Neural cell (in vitro differentiated cells): ENCODE measurements around the gene PHGDH. TPM values are rescaled to one million over a fixed set of nuclear protein-coding genes. Genes with fewer than 3 reads are reported as not detected.

Experiments
- H2AFZ ChIP-seq: fragments of 200-600, 300-800 bp; sonication (generic), shearing (Covaris generic); 2 replicates; pipeline ENCODE4 v1.6.0; 2014; ENCODE audit warnings: low read depth, mild to moderate bottlenecking, antibody characterized with exemption, low read length, moderate library complexity
- H3F3A ChIP-seq: fragments of 200-600 bp; shearing (Covaris generic); 2 replicates; pipeline ENCODE4 v1.6.1; 2016; ENCODE audit warnings: mild to moderate bottlenecking, moderate library complexity, mixed read lengths, antibody characterized with exemption, low read length; ENCODE audit not compliant: insufficient read depth, poor library complexity, severe bottlenecking
- H3K27ac ChIP-seq: fragments of 200-600, 300-800 bp; sonication (generic), shearing (Covaris generic); 2 replicates; pipeline ENCODE4 v1.5.1; 2014; ENCODE audit warnings: mild to moderate bottlenecking, low read length, moderate library complexity
- H3K27me3 ChIP-seq: fragments of 300-800, 200-600 bp; sonication (generic), shearing (Covaris generic); 2 replicates; pipeline ENCODE4 v1.6.0; 2014; ENCODE audit warnings: mild to moderate bottlenecking, low read depth, low read length, moderate library complexity; ENCODE audit not compliant: insufficient read depth
- H3K36me3 ChIP-seq: fragments of 300-800, 200-600 bp; sonication (generic), shearing (Covaris generic); 2 replicates; pipeline ENCODE4 v1.5.1; 2014; ENCODE audit warnings: mild to moderate bottlenecking, antibody characterized with exemption, low read length, moderate library complexity; ENCODE audit not compliant: insufficient read depth
- H3K4me2 ChIP-seq: fragments of 300-800, 200-600 bp; sonication (generic), shearing (Covaris generic); 2 replicates; pipeline ENCODE4 v1.6.0; 2014; ENCODE audit warnings: mild to moderate bottlenecking, low read length
- H3K4me3 ChIP-seq: fragments of 300-800, 200-600 bp; sonication (generic), shearing (Covaris generic); 2 replicates; pipeline ENCODE4 v1.5.1; 2014; ENCODE audit warnings: mild to moderate bottlenecking, low read length, moderate library complexity
- H3K79me2 ChIP-seq: fragments of 200-600 bp; shearing (Covaris generic); replicated peaks from 2 replicates; pipeline ENCODE4 v1.6.0; 2014; ENCODE audit warnings: mild to moderate bottlenecking, low read length, moderate library complexity; ENCODE audit not compliant: insufficient read depth
- H3K9ac ChIP-seq: fragments of 300-800, 200-600 bp; sonication (generic), shearing (Covaris generic); 2 replicates; pipeline ENCODE4 v1.6.1; 2016; ENCODE audit warnings: mild to moderate bottlenecking, low read length, mixed read lengths
- H3K9me2 ChIP-seq: fragments of 200-600 bp; shearing (Covaris generic); 2 replicates; pipeline ENCODE4 v1.6.1; 2016; ENCODE audit warnings: mild to moderate bottlenecking, low read length, mixed read lengths; ENCODE audit not compliant: insufficient read depth
- H3K9me3 ChIP-seq: fragments of 200-600, 300-800 bp; sonication (generic), shearing (Covaris generic); 2 replicates; pipeline ENCODE4 v1.6.1; 2016; ENCODE audit warnings: mild to moderate bottlenecking, mixed run types, low read length, moderate library complexity, mixed read lengths
- H4K20me1 ChIP-seq: fragments of 200-600 bp; shearing (Covaris generic); 2 replicates; pipeline ENCODE4 v1.6.1; 2016; ENCODE audit warnings: mild to moderate bottlenecking, mixed run types; ENCODE audit not compliant: insufficient read depth
- CTCF ChIP-seq: fragments of 450-650 bp; IDR thresholded peaks from 2 replicates; pipeline ENCODE4 v1.5.1; 2014; ENCODE audit warnings: antibody characterized with exemption, mild to moderate bottlenecking, moderate library complexity; ENCODE audit not compliant: poor library complexity, severe bottlenecking
- EP300 ChIP-seq: fragments of 450-650 bp; conservative IDR thresholded peaks from 2 replicates; pipeline ENCODE4 v1.6.1; 2014; ENCODE audit warnings: antibody characterized with exemption, mild to moderate bottlenecking, moderate library complexity; ENCODE audit not compliant: poor library complexity, severe bottlenecking
- EZH2 ChIP-seq: fragments of 200-600, 300-800 bp; shearing (Covaris generic), sonication (generic); IDR thresholded peaks from 2 replicates; pipeline ENCODE4 v1.6.1; 2014; ENCODE audit warnings: antibody characterized with exemption, low read length, borderline replicate concordance, mild to moderate bottlenecking; ENCODE audit not compliant: insufficient read depth, poor library complexity, severe bottlenecking
- MXI1 ChIP-seq: fragments of 450-650 bp; conservative IDR thresholded peaks from 2 replicates; pipeline ENCODE4 v1.6.1; 2014; ENCODE audit warnings: antibody characterized with exemption, mild to moderate bottlenecking; ENCODE audit not compliant: poor library complexity, severe bottlenecking
- POLR2AphosphoS5 ChIP-seq: IDR thresholded peaks from 2 replicates; pipeline ENCODE4 v1.6.1; 2012
- RAD21 ChIP-seq: fragments of 450-650 bp; conservative IDR thresholded peaks from 2 replicates; pipeline ENCODE4 v1.6.1; 2014; ENCODE audit warnings: antibody characterized with exemption, mild to moderate bottlenecking, moderate library complexity
- REST ChIP-seq: IDR thresholded peaks from 2 replicates; pipeline ENCODE4 v1.6.1; 2012; ENCODE audit warnings: borderline replicate concordance
- SMC3 ChIP-seq: fragments of 450-650 bp; conservative IDR thresholded peaks from 2 replicates; pipeline ENCODE4 v1.6.1; 2014; ENCODE audit warnings: antibody characterized with exemption, mild to moderate bottlenecking, moderate library complexity; ENCODE audit not compliant: poor library complexity
- TAF1 ChIP-seq: IDR thresholded peaks from 2 replicates; pipeline ENCODE4 v1.6.1; 2012; ENCODE audit warnings: low read depth
- polyA plus RNA-seq: library from polyadenylated mRNA; depleted of rRNA; stranded (reverse); fragments of >200 nt; gene quantifications from 2 replicates; pipeline ENCODE4 v1.2.3, GENCODE V29; 2014

PHGDH gene
- polyA plus RNA-seq, 1 donor from 2014 or later = 11.8 TPM

- no peaks in the 10 kb centered on the region for H3K9me2 ChIP-seq
- H3F3A ChIP-seq = no peaks in the 10 kb centered on the region
- no peaks in the 10 kb centered on the region for H4K20me1 ChIP-seq
- H2AFZ ChIP-seq = no peak overlapping the region
- no peak overlapping the region for H3K4me2 ChIP-seq
- no peak overlapping the region for H3K9ac ChIP-seq
- no peaks in the 10 kb centered on the region for H3K27me3 ChIP-seq
- H3K4me3 ChIP-seq = no peak overlapping the region
- no peaks in the 10 kb centered on the region for H3K79me2 ChIP-seq
- H3K27ac ChIP-seq = no peak overlapping the region
- H3K36me3 ChIP-seq = no peaks in the 10 kb centered on the region
- H3K9me3 ChIP-seq = no peaks in the 10 kb centered on the region
- TF ChIP-seq EP300 (no peak), POLR2AphosphoS5 (no peak), MXI1 (no peak), SMC3 (no peak), EZH2 (no peak), TAF1 (no peak), RAD21 (no peak), REST (no peak), CTCF (no peak)
These were observed 23.5 kb downstream of the PHGDH start for GRCh38 chr1:119735217-119735616.

GRCh38 chr1:119736649-119737039 is 24.9 kb downstream of the PHGDH start:
- H3K4me3 ChIP-seq = no peak overlapping the region
- no peaks in the 10 kb centered on the region for H4K20me1 ChIP-seq
- H3K36me3 ChIP-seq = no peaks in the 10 kb centered on the region
- H3K9me2 ChIP-seq = no peaks in the 10 kb centered on the region
- H3K79me2 ChIP-seq = no peaks in the 10 kb centered on the region
- H3K27ac ChIP-seq = no peak overlapping the region
- H3K9ac ChIP-seq = no peak overlapping the region
- no peak overlapping the region for H3K4me2 ChIP-seq
- H2AFZ ChIP-seq = no peak overlapping the region
- H3K9me3 ChIP-seq = no peaks in the 10 kb centered on the region
- TF ChIP-seq EZH2 (no peak), TAF1 (no peak), SMC3 (no peak), RAD21 (no peak), MXI1 (no peak), REST (no peak), CTCF (no peak), EP300 (no peak), POLR2AphosphoS5 (no peak)
- H3K27me3 ChIP-seq = no peaks in the 10 kb centered on the region
- no peaks in the 10 kb centered on the region for H3F3A ChIP-seq
